RKO (cell line): ENCODE results near the gene PPM1N.

Experiments
- DNase-seq: peaks from one replicate; pipeline ENCODE4 v3.0.0-alpha.2; 2016; ENCODE audit warnings: low spot score

Gene PPM1N, protein sequence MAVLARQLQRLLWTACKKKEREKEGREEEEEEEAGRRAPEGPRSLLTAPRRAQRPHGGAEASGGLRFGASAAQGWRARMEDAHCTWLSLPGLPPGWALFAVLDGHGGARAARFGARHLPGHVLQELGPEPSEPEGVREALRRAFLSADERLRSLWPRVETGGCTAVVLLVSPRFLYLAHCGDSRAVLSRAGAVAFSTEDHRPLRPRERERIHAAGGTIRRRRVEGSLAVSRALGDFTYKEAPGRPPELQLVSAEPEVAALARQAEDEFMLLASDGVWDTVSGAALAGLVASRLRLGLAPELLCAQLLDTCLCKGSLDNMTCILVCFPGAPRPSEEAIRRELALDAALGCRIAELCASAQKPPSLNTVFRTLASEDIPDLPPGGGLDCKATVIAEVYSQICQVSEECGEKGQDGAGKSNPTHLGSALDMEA

DNA sequence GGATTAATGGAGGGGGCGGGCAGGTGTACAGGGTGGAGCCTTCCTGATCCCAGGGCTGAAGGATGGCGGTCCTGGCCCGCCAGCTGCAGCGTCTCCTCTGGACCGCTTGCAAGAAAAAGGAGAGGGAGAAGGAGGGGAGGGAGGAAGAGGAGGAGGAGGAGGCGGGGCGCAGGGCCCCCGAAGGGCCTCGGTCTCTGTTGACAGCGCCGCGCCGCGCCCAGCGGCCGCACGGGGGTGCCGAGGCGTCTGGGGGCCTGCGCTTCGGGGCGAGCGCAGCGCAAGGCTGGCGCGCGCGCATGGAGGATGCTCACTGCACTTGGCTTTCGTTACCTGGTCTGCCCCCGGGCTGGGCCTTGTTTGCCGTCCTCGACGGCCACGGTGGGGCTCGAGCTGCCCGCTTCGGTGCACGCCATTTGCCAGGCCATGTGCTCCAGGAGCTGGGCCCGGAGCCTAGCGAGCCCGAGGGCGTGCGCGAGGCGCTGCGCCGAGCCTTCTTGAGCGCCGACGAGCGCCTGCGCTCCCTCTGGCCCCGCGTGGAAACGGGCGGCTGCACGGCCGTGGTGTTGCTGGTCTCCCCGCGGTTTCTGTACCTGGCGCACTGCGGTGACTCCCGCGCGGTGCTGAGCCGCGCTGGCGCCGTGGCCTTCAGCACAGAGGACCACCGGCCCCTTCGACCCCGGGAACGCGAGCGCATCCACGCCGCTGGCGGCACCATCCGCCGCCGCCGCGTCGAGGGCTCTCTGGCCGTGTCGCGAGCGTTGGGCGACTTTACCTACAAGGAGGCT is at the start of gene PPM1N:
TSS of gene PPM1N (plus strand) at position 33 of the 785 bp plus-strand sequence. CDS start at position 63, 30 bp downstream.
- no peak for DNase-seq

DNA sequence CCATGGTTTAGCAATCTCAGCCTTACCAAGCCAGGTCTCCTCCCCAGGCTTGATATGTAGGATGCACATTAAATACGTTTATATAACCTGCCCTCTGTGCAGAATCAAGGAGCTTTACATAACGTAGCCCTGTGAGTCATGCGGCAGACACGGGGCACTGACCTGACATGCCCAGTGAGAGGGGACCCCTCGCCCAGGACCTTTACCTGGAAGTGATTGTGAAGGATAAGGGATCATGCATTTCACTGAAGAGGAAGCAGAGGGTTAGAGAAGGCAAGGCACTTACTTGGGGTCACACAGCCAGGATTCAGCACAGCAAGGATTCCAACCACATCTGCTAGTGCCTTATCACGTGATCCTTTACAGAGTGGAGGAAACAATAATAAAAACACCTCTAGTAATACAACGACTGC is 49.4 kb upstream of the PPM1N start:
- DNase-seq, result no peak

DNA sequence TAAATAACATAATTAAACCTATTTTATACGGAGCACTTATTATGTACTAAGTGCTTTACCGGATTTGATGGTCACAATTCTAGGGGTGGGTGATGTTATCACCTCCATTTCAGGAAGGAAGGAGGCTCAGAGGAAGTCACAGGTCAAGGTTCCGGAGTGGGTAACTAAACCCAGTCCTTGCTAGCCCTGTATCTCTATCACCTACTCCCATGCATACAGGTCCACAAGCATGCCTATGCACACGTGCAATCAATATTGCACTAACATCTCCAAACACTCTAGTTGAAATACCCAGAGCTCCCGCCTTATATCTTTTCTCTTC is 48.3 kb upstream of the PPM1N start:
- DNase-seq, result no peak

DNA sequence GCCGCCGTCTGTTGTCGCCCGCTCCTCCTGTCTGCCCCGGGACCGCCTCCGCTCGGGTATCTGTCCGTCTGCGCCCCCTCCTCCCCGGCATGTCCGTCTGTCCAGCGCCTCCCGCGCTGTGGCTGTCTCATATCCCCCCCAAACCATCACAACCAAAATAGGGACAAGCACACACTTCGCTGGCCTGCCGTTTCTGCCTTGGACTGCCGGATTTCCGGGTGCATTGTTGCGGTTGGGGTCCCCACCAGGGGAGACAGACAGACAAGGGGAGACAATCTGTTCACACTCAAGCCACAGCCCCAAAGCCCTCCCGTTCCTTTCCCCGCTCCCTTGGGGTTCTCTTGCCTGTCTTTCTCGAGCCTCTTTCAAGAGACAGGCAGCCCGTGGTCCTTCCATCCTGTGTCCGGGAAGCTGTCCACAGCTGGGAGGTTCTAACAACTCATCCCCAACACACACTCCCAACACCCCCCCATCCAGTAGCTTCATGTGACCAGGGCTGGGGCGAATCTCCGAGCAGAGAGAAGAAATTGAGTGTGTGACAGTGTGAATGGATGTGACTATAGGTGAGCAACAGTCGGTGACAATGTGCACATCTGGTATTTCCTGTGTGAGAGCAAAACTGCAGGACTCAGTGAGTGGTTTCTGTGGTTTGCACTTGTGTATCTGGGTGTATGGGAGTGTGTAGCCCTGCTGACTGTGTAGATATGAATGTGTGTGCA is 47.0 kb upstream of the PPM1N start:
- DNase-seq, result peak; percentile 52

DNA sequence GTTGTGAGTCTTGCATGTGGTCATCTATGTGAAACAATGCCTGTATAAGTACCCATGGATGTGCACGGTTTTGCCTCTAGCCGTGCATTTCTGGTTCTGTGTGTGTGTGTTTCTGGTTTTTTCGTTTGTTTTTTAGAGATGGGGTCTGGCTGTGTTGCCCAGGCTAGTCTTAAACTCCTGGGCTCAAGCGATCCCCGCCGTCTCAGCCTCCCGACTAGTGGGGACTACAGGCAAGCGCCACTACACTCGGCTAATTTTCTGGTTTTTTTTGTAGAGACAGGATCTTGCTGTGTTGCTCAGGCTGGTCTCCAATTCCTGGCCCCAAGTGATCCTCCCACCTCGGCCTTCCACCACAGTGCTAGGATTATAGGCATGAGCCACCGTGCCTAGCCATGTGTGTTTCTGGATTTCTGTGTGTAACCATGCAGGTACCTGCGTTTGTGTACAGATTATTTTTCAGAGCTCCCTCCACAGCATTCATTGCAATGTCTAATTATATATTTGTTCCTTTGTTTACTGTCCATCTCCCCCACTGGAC is 46.3 kb upstream of the PPM1N start:
- DNase-seq, result no peak

DNA sequence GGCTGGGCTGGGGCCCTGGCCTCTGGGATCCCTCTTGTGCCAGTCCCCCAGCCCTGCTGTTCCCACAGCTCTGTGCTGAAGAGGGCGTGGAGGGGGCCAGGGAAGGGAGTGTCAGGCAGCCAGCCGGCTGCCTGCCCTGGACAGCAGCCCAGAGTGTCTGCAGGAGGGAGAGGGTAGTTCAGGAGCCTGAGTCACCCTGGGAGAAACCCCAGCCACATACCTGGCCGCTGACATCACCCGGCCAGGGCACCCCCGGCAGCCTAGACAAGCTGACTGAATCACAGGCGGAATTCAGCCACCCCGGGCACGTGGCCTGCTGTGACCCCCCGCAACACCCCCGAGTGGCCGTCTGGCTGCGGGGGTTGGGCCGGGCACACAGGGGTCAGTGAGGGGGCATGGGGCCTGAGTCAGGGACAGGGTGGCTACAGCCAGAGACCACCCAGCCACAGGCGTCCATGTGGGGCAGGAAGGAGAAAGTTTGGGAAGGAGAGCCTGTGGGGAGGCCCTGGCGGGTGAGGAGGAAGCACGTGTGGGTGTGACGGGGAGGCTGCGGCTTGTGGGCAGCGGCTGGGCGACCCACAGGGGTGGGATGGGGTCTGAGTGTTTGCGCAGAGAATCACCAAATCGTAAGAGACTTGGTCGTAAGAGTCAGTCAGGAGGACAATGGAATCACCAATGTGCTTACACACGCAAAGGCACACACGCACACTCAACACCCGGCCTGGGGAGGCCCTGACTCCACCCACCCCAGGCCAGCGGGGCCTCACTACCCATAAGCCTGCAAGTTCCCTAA is 42.3 kb upstream of the PPM1N start:
- DNase-seq, result peak; percentile 98

DNA sequence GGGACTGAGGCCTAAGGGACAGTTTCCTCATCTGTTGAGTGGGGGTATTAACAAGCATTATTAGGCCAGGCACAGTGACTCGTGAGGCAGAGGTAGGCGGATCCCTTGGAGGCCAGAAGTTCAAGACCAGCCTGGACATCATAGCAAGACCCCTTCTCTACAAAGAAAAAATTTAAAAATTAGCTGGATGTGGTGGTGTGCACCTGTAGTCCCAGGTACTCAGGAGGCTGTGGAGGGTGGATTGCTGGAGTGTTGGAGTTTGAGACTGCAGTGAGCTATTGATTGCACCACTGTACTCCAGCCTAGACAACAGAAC is 41.8 kb upstream of the PPM1N start:
- no peak for DNase-seq

DNA sequence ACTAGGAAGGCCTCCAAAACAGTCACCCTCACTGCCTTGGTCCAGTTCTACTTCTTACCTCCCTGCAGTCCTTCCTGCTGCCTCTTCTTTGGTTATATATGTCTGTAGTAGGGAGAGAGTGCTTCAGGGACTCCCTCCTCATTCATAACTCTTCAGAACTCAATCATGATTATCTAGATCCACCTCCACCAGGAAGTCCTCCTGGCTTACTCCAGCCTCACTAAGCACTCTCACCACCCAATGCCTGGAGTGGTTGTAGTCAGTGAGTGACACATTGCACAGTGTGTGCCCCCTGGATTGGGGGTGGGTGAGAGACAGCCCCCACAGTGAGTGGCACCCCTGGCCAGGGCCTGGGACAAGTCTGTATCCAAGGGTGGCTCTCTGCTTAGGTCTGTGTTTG is 40.5 kb upstream of the PPM1N start:
- DNase-seq, result no peak

DNA sequence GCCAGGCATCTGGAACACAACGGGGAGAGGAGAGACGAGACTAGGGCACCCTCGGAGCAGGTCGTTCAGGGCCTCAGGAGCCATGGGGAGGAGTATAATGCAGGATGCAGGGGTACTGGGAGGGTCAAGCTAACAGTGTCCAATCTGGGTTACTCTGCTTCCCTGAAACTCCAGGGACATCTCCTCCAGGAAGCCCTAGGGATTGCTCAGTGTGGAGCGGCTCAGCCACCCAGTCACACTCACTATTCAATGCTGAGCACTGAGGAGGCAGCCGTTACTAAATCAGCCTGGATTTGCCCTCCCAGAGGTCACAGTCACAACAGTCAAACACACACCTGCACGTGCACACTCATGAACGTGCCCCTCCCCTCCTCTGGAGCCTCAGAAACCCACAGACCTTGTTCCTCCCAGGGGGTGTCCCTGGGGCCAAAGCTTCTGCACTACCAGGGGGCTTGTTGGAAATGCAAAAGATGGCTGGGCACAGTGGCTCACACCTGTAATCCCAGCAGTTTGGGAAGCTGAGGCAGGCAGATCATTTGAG is 37.4 kb upstream of the PPM1N start:
- DNase-seq, result no peak

DNA sequence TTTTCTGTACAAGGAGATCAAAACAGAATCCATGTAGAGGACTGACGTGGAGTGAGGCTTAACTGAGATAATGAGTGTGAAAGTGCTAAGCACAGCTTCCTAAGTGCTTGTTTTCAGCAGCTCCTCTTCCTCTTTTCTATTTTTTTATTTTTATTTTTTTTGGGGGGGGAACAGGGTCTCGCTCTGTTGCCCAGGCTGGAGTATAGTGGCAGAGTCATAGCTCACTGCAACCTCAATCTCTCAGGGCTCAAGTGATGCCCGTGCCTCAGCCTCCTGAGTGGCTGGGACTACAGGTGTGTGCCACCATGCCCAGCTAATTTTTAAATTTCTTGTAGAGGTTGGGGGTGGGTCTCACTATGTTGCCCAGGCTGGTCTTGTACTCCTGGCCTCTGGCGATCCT is 36.1 kb upstream of the PPM1N start:
- DNase-seq, result no peak

DNA sequence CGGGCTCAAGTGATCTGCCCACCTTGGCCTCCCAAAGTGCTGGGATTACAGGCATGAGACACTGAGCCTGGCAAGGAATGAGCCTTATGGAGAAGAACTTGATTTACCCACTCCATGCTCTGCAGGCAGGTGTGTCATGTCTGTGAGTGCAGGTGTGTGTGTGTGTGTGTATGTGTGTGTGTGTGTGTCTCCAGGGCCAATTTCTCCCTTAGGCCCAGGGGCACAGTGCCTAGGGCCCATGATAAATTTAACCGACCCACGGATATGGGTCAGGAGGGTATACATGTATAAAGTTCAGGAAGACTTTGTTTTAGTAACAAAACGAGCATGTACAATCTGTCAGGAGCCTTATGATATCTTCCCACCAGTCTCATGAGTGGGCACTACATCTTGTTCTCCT is 35.0 kb upstream of the PPM1N start:
- DNase-seq, result no peak

DNA sequence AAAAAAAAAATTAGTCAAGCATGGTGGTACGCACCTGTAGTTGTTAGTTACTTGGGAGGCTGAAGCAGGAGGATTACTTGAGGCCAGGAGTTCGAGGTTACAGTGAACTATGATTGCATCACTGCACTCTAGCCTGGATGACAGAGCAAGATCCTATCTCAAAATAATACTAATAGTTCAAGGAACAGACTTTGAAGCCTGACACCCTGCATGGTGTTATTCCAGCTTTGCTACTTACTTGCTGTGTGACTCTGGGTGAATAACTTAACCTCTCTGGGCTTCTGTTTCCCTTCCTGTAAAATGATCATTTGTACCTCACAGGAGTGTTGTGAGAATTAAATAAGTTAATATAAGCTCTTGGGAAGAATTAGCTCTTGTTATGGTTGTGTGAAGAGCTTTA is 34.0 kb upstream of the PPM1N start:
- DNase-seq, result no peak

DNA sequence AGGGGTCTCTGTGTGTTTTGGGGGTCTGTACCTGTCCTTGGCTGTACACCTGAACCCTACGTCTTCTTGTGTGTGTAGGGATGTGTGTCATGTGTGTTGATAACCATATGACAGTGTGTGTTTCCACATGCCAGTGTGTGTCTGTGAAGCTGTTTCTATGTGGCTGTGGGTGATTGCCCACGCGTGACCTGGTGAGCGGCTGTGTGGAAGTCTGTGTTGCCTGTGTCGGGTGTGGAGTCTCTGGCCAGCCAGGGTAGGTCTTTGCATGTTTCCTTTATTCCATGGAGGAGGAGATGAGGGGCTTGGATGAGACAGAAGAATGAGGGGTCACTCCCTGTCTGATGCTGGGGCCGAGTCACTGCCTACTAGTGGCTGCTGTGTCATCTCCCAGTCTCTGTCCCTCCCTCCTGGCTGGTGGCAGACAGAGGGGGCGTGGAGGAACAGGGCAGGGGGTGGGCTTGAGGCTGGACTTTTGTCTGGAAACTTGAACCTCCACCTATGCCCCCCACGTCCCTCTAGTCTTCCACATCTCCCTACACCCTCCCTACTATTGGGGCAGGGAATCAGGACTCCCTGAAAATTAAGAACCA is 33.3 kb upstream of the PPM1N start:
- no peak for DNase-seq

DNA sequence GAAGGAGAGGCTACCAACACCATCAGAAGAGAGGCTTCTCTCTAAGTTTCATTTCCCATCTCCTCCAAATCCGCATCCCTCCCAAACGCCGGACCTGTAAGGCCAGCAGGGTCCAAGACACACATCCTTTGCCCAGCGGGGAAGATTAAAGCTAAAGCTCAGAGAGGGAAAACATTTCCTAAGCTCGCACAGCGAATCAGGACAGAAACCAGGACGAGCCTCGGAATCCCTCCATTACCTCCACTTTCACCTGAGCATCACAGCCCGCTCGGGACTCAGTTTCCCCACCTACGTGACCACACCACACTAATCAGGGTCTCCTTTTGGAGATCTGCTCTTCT is 31.2 kb upstream of the PPM1N start:
- DNase-seq, result no peak

DNA sequence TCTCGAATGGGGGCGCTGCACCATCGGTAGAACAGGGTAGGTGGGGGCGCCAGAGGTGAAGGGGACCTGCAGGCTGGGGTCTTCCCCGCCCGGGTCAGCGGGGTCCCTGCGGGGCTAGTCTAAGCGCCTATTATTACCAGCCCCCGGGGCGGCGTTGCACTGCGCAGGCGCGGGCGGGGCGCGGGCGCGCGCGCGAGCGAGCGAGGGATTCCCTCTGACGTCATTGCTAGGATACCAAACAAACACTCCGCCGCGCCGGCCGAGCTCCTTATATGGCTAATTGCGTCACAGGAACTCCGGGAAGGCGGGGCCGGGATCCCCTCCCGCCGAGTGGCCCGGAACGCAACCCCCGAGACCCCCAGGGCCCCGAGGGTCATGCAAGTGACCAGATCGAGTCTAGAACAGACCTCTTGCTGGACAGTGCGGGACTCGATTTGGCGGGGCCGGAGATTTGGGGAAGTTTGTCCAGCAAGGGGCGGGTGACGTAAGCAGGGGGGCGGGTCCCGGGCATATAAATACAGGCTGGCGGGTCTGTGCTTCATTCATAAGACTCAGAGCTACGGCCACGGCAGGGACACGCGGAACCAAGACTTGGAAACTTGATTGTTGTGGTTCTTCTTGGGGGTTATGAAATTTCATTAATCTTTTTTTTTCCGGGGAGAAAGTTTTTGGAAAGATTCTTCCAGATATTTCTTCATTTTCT is 30.6 kb upstream of the PPM1N start, which contains the start of gene FOSB:
TSS of gene FOSB (plus strand) at position 541 of the 703 bp plus-strand sequence. CDS start 591 bp downstream, outside the sequence.
- peak; percentile 97 for DNase-seq

DNA sequence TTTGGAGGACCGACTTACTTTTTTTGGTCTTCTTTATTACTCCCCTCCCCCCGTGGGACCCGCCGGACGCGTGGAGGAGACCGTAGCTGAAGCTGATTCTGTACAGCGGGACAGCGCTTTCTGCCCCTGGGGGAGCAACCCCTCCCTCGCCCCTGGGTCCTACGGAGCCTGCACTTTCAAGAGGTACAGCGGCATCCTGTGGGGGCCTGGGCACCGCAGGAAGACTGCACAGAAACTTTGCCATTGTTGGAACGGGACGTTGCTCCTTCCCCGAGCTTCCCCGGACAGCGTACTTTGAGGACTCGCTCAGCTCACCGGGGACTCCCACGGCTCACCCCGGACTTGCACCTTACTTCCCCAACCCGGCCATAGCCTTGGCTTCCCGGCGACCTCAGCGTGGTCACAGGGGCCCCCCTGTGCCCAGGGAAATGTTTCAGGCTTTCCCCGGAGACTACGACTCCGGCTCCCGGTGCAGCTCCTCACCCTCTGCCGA is 30.0 kb upstream of the PPM1N start:
- peak; percentile 67 for DNase-seq

DNA sequence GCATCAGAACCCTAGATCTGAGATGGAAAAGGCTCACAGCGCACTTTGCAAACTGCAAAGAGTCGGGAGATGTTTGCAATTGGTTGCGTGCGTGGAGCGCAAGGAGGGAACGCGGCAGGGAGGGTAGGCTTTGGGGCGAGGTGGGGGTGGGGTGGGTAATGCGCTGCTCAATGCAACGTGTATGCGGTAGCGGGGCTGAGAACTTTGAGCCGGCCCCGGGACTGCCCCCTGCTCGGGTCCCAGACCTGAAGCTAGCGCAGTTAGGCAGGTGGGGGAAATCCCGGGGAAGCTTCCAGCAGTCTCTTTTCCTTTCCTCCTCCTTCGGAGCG is 29.5 kb upstream of the PPM1N start:
- peak; percentile 75 for DNase-seq

DNA sequence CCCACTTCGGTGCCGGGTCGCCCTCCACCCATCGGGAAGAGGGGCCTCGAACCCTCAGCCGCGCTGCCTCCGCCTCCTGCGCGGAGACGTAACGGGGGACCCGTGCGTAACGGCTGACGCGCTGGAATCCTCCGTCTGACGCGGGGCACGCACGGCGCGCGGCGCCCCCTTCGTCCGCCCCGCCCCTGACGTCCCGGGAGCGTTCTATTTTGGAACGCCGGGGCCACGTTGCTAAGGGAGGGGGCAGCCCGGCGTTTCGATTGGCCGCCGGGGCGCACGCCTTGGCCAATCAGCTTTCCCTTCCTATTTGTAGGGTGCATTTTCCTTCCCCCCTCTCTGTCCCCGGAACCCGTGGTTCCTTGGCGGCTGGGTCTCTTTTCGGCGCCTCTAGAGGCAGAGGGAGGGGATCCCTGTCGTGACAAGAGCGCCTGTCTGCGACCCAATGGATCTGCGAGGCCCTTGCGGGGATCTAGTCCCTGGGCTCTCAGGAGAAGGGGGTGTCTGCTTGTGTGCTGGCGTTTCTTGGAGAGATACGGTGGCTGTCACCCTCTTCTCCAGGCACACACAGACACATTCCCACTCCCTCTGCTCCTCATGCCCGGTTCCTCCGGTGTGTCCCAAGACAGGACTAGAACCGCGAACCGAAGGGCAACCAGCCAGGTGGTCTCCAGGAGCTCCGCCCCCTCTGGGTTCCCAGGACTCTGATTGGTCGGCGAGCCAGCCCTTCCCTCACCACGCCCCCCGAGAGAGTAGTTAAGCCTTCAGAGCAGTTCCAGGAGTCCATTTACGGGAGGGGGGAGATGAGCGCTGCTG is 28.9 kb upstream of the PPM1N start:
- DNase-seq, result peak; percentile 95

DNA sequence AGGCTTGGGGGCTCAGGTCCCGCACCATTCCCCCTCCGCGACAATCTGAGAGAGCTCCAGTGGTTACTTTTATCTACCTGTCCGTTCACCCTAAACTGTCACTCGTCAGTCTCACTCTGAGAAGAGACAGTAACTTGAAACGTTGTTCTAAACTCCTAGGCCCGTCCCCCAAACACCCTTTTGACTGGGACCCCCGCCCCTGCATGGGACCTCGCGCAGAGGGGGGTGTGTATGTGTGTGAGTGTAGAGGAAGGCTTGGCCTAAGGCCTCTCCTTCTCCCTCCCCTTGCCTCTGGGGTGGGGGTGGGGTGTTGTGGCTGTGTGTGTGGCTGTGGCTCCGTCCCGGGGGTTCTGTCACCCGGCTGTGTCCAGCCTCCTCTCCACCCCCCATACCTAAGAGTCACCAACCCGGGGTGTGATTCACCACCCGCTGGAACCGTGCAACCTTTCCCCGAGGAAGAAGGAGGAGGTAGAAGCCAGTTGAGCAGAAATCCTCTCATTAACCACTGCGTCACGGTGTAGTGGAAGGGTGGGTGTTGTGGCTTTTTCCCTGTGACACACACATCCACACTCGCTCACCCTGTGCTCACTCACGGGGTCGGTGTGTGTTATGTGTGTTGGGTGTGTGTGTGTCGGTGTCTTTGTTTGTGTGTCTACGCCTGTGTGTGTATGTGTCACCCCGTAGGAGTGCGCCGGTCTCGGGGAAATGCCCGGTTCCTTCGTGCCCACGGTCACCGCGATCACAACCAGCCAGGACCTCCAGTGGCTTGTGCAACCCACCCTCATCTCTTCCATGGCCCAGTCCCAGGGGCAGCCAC is 28.1 kb upstream of the PPM1N start:
- DNase-seq, result peak; percentile 91
